UCSD-AML1 (cell line): ENCODE results near the gene DCST2.

ENCODE experiments used
- DNase-seq: peaks from one replicate; lab custom pipeline; 2025; ENCODE audit not compliant: unreplicated experiment; lab: John Stamatoyannopoulos, UW

DCST2 gene

GRCh38 chr1:155050560-155051341 is 17.2 kb upstream of the DCST2 start, which contains the start of gene ADAM15:
Gene ADAM15 (plus strand): TSS chr1:155051316. CDS start chr1:155051387, 71 bp downstream.
- DNase-seq = peak; percentile 89

- no peak for DNase-seq
Measured at GRCh38 chr1:155049651-155050559, 16.3 kb upstream of the DCST2 start.

GRCh38 chr1:155048449-155049334 is 15.1 kb upstream of the DCST2 start:
- DNase-seq = no peak

- peak; percentile 80 for DNase-seq
Measured at GRCh38 chr1:155044812-155045657, 11.5 kb upstream of the DCST2 start.

- no peak for DNase-seq
Measured at GRCh38 chr1:155044365-155044764, 10.8 kb upstream of the DCST2 start.

GRCh38 chr1:155043793-155044192 is 10.2 kb upstream of the DCST2 start:
- DNase-seq = no peak

GRCh38 chr1:155043301-155043702 is 9.7 kb upstream of the DCST2 start:
- DNase-seq = no peak

GRCh38 chr1:155042789-155043188 is 9.2 kb upstream of the DCST2 start:
- no peak for DNase-seq

- DNase-seq = no peak
Measured at GRCh38 chr1:155040358-155041093, 6.9 kb upstream of the DCST2 start.

- no peak for DNase-seq
Measured at GRCh38 chr1:155039308-155039669, 5.7 kb upstream of the DCST2 start.

- no peak for DNase-seq
Measured at GRCh38 chr1:155038602-155039307, 5.2 kb upstream of the DCST2 start.

- DNase-seq = no peak
Measured at GRCh38 chr1:155037851-155038441, 4.4 kb upstream of the DCST2 start.

GRCh38 chr1:155037043-155037442 is 3.5 kb upstream of the DCST2 start:
- peak; percentile 30 for DNase-seq

- no peak for DNase-seq
Measured at GRCh38 chr1:155035936-155036335, 2.4 kb upstream of the DCST2 start.

GRCh38 chr1:155034318-155035208 is 982 bp upstream of the DCST2 start:
- no peak for DNase-seq

- no peak for DNase-seq
Measured at GRCh38 chr1:155032886-155033285, 695 bp downstream of the DCST2 start.

- DNase-seq = no peak
Measured at GRCh38 chr1:155030899-155031298, 2.7 kb downstream of the DCST2 start.
